22Rv1 (cell line): Measurements from ENCODE around the gene TIGAR.

Source experiments
- H3K27ac ChIP-seq: fragments of 450-650 bp; 2 replicates; pipeline ENCODE4 v1.5.1; 2017
- CTCF ChIP-seq: fragments of 450-650 bp; IDR thresholded peaks from 2 replicates; pipeline ENCODE4 v1.5.1; 2017; ENCODE audit warnings: mild to moderate bottlenecking
- ZFX ChIP-seq: fragments of 450-650 bp; IDR thresholded peaks from 2 replicates; pipeline ENCODE4 v1.6.1; 2017; ENCODE audit warnings: antibody characterized with exemption, borderline replicate concordance

Gene TIGAR

GRCh38 chr12:4275016-4275869, 45.8 kb upstream of the TIGAR start:
- TF ChIP-seq ZFX (no peak), CTCF (no peak)
- H3K27ac ChIP-seq = no peak overlapping the region

GRCh38 chr12:4275870-4276301, 45.1 kb upstream of the TIGAR start:
- TF ChIP-seq ZFX (no peak), CTCF (no peak)
- no peak overlapping the region for H3K27ac ChIP-seq

- peak; percentile 97 for TF ChIP-seq CTCF
- TF ChIP-seq ZFX = no peak
- no peak overlapping the region for H3K27ac ChIP-seq
Observed at GRCh38 chr12:4276524-4277204, 44.3 kb upstream of the TIGAR start.

- no peak overlapping the region for H3K27ac ChIP-seq
- TF ChIP-seq ZFX = no peak
- peak; percentile 75 for TF ChIP-seq CTCF
Observed at GRCh38 chr12:4277205-4277543, 43.8 kb upstream of the TIGAR start.

GRCh38 chr12:4277857-4278256, 43.2 kb upstream of the TIGAR start:
- no peak overlapping the region for H3K27ac ChIP-seq
- TF ChIP-seq ZFX = no peak
- no peak for TF ChIP-seq CTCF

- no peak overlapping the region for H3K27ac ChIP-seq
- TF ChIP-seq ZFX (no peak), CTCF (no peak)
Observed at GRCh38 chr12:4278329-4279197, 42.5 kb upstream of the TIGAR start.
